SIG-M5 (cell line): Measurements from ENCODE around the gene P2RY2.
A peak's percentile ranks its signal among the peaks of the same experiment; 100 is the strongest.
"Not testable (repeated sequence)": the region's sequence is repeated elsewhere in the genome, so short reads cannot be mapped to it uniquely, and the experiment has no call there.

ENCODE experiments used
- DNase-seq: peaks from one replicate; lab custom pipeline; 2025; lab: John Stamatoyannopoulos, UW

P2RY2 gene

GRCh38 chr11:73266646-73267020, 48.6 kb downstream of the P2RY2 start:
- no peak for DNase-seq

GRCh38 chr11:73267122-73267846, 49.2 kb downstream of the P2RY2 start:
- DNase-seq = no peak

GRCh38 chr11:73267906-73268540, 49.9 kb downstream of the P2RY2 start:
- no peak for DNase-seq

GRCh38 chr11:73268671-73269271, 50.7 kb downstream of the P2RY2 start:
- DNase-seq = no peak

- no peak for DNase-seq
These were observed 51.5 kb downstream of the P2RY2 start for GRCh38 chr11:73269459-73270015.

- DNase-seq = no peak
These were observed 52.2 kb downstream of the P2RY2 start for GRCh38 chr11:73270016-73270854.

- DNase-seq = no peak
These were observed 52.9 kb downstream of the P2RY2 start for GRCh38 chr11:73270855-73271477.

- not testable (repeated sequence) for DNase-seq
These were observed 53.4 kb downstream of the P2RY2 start for GRCh38 chr11:73271478-73271865.

- peak; percentile 96 for DNase-seq
These were observed 54.0 kb downstream of the P2RY2 start, which contains the start of gene P2RY6 for GRCh38 chr11:73271936-73272679. Gene P2RY6 (plus strand): TSS chr11:73272338. CDS start chr11:73296519, 24,181 bp downstream.

- DNase-seq = no peak
These were observed 54.6 kb downstream of the P2RY2 start for GRCh38 chr11:73272680-73273038.

GRCh38 chr11:73273222-73273895, 55.3 kb downstream of the P2RY2 start:
- DNase-seq = no peak

- DNase-seq = not testable (repeated sequence)
These were observed 56.1 kb downstream of the P2RY2 start for GRCh38 chr11:73274191-73274590.

GRCh38 chr11:73274722-73275380, 56.8 kb downstream of the P2RY2 start:
- DNase-seq = no peak

- DNase-seq = no peak
These were observed 57.3 kb downstream of the P2RY2 start for GRCh38 chr11:73275381-73275750.

GRCh38 chr11:73277467-73277866, 59.4 kb downstream of the P2RY2 start:
- no peak for DNase-seq

GRCh38 chr11:73280626-73281025, 62.5 kb downstream of the P2RY2 start:
- DNase-seq = no peak

- no peak for DNase-seq
These were observed 63.2 kb downstream of the P2RY2 start for GRCh38 chr11:73281201-73281741.

GRCh38 chr11:73281796-73282660, 63.9 kb downstream of the P2RY2 start:
- no peak for DNase-seq
